AG08396 (cell line): ENCODE data around the gene OLFM4.

ENCODE experiments used
- DNase-seq: peaks from one replicate; pipeline ENCODE4 v3.0.0; 2012; ENCODE audit warnings: low spot score, mixed read lengths

Gene OLFM4

GRCh38 chr13:53014495-53015443 is 13.8 kb upstream of the OLFM4 start:
- no peak for DNase-seq

DNA sequence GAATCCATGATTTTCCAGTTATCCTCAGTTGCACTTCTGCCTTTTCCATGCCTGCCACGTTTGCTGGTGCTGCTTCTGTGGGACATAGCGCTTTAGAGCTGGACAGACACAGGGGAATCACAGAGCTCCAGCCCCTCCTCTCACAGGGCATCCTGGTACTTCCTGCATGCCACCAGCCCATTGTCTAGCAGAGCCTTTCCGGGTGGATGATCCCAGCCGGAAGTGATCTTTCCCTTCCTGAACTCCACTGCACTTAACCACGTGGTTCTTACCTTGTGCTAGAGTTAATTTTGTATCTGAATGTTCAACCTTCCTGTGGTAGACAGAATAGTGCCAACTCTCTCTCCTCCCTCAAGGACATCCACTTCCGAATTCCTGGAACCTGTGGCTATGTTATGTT is 12.6 kb upstream of the OLFM4 start:
- DNase-seq = no peak

GRCh38 chr13:53017433-53017970 is 11.1 kb upstream of the OLFM4 start:
- no peak for DNase-seq

- no peak for DNase-seq
These were observed 9.6 kb upstream of the OLFM4 start for GRCh38 chr13:53018690-53019647.

GRCh38 chr13:53020764-53021335 is 7.8 kb upstream of the OLFM4 start:
- no peak for DNase-seq

- DNase-seq = no peak
These were observed 5.4 kb upstream of the OLFM4 start for GRCh38 chr13:53023246-53023645.

GRCh38 chr13:53028063-53028462 is 550 bp upstream of the OLFM4 start:
- DNase-seq = no peak

DNA sequence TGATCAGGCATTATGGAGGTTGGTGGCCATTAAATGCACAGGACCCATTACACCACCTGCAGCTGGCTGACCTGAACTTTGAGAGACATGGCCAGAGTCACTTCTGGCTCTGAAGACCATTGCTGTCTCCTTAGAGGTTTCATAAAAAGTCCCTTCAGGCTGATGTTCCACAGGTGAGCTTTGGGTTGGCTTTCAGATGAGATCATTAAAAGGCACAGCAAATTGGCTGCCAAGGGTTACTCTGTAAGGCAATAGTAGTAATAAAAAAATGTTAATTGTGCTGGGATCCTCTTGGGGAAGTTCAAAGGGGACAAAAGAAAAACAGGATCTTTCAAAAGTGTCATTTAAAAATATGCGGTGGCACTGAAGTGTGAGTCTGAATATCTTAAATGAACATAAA is 4.2 kb downstream of the OLFM4 start:
- DNase-seq = no peak

- no peak for DNase-seq
These were observed 10.4 kb downstream of the OLFM4 start for GRCh38 chr13:53038993-53039392.

GRCh38 chr13:53041968-53042516 is 13.4 kb downstream of the OLFM4 start:
- no peak for DNase-seq

GRCh38 chr13:53042877-53043276 is 14.3 kb downstream of the OLFM4 start:
- no peak for DNase-seq

GRCh38 chr13:53043398-53043797 is 14.8 kb downstream of the OLFM4 start:
- DNase-seq = no peak

GRCh38 chr13:53045189-53045588 is 16.6 kb downstream of the OLFM4 start:
- DNase-seq = no peak

DNA sequence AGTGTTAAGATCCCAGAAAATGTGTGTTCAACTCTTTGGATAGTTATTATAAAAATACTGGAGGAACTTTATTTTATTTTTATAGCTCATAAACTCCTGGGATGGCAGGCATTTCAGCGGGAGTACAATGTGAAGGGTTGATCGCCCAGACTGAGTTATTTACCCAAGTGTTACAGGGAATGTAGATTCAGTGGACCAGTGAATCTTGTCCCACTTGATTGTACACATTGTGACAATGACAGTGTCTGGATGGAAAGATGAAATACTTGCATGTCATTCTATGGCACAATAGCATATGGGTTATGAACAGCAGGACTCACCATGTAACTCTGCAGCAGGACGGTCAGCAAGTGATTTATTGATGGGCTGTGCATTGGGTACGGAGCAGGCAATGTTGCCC is 20.3 kb downstream of the OLFM4 start:
- DNase-seq = no peak

DNA sequence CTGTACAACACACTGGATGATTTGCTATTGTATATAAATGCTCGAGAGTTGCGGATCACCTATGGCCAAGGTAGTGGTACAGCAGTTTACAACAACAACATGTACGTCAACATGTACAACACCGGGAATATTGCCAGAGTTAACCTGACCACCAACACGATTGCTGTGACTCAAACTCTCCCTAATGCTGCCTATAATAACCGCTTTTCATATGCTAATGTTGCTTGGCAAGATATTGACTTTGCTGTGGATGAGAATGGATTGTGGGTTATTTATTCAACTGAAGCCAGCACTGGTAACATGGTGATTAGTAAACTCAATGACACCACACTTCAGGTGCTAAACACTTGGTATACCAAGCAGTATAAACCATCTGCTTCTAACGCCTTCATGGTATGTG is 21.5 kb downstream of the OLFM4 start:
- DNase-seq = no peak

- no peak for DNase-seq
These were observed 24.1 kb downstream of the OLFM4 start for GRCh38 chr13:53052675-53053074.

- DNase-seq = no peak
These were observed 26.0 kb downstream of the OLFM4 start for GRCh38 chr13:53054569-53054968.

GRCh38 chr13:53058065-53058679 is 29.6 kb downstream of the OLFM4 start:
- DNase-seq = no peak

DNA sequence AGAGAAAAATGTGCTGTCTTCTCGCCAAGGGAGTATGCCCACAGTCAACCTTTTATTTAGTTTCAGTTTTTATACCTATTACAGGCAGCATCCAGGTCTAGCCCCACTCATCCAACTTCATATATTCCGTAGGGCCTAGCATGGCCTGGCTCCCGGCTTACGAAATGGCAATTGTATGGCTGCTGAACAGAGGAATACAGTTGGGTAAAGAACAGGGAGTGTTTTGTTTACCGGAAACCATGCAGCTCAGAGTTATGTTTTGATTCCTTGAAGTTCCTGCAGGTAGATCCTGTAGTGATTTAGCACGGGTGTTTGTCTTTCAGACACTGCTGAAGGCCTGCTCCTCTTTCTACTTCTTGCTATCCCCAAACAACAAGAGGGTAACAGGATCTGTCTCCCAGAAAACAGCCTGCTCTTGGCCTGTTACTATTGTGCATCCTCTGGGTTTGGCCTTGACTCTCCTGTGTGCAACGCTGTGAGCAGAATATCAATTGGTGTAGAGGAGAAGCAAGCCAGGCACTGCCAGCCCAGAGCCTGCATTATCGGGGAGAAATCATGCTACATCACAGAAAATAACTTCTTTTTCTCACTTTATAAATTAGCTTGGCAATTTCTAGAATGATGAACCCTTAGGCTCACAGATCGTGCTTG is 32.4 kb downstream of the OLFM4 start:
- DNase-seq = no peak

- DNase-seq = no peak
These were observed 36.1 kb downstream of the OLFM4 start for GRCh38 chr13:53064731-53065130.

DNA sequence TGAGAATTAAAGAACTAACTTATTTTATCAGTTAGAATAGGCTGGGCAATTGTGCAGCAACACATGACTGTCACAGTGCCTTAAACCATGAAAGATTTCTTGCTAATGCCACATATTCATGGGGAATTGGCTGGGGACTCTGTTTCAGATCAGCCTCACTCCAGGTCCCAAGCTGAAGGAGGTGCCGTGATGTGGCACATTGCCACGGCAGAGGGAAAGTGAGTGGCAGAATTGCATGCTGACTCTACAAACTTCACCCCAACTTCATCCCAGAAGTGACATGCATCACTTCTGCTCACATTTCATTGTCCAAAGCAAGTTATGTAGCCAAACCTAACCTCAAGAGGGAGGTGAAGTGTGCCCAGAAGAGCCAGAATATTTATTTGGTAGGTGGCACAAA is 37.8 kb downstream of the OLFM4 start:
- no peak for DNase-seq
